Upper lobe of left lung (tissue), 6 donors: ENCODE data around the gene BCAS1. TPM values are rescaled to one million over a fixed set of nuclear protein-coding genes. Genes with fewer than 3 reads are reported as not detected.
"Not testable (repeated sequence)": the region's sequence is repeated elsewhere in the genome, so short reads cannot be mapped to it uniquely, and the experiment has no call there.

Experiments used
- ATAC-seq, 2 donors: fragments of 200-7000 bp; cut with Tn5 transposase; one replicate each; pipeline ENCODE4 v1.9.1; 2022; ENCODE audit warnings: mild to moderate bottlenecking in 2 of 2, moderate library complexity in 2 of 2; ENCODE audit not compliant: low FRiP score in 2 of 2
- DNase-seq, 2 donors: peaks; one replicate each; pipeline ENCODE4 v3.0.0-alpha.2; 2019 to 2020
- H3K27ac ChIP-seq, 4 donors: fragments of 200-600 bp; sonication (generic); one replicate each; pipeline ENCODE4 v1.5.1; 2016 to 2019
- H3K27me3 ChIP-seq, 4 donors: fragments of 200-600 bp; sonication (generic); one replicate each; pipeline ENCODE4 v1.5.1; 2017 to 2019
- H3K36me3 ChIP-seq, 4 donors: fragments of 200-600 bp; sonication (generic); one replicate each; pipeline ENCODE4 v1.5.1; 2016 to 2019
- H3K4me1 ChIP-seq, 4 donors: fragments of 200-600 bp; sonication (generic); one replicate each; pipeline ENCODE4 v1.5.1; 2018 to 2019
- H3K4me3 ChIP-seq, 4 donors: fragments of 200-600 bp; sonication (generic); one replicate each; pipeline ENCODE4 v1.5.1; 2017 to 2019; ENCODE audit warnings: mild to moderate bottlenecking in 2 of 4, moderate library complexity in 1 of 4
- H3K9me3 ChIP-seq, 4 donors: fragments of 200-600 bp; sonication (generic); one replicate each; pipeline ENCODE4 v1.5.1; 2018 to 2019
- EP300 ChIP-seq, 4 donors: sonication (generic); formaldehyde crosslinking; IDR thresholded peaks; one replicate each; pipeline ENCODE4 v1.5.1; 2017; ENCODE audit warnings: antibody characterized with exemption in 4 of 4, control low read depth in 2 of 4
- POLR2A ChIP-seq, 4 donors: fragments of 450-650 bp; IDR thresholded peaks; one replicate each; pipeline ENCODE4 v1.5.1; 2016 to 2017; ENCODE audit warnings: antibody characterized with exemption in 4 of 4, mild to moderate bottlenecking in 2 of 4
- POLR2AphosphoS5 ChIP-seq, 2 donors: sonication (generic); formaldehyde crosslinking; IDR thresholded peaks; one replicate each; pipeline ENCODE4 v1.5.1; 2017; ENCODE audit warnings: antibody characterized with exemption in 2 of 2
- WGBS, 2 donors: methylation state at CpG; one replicate each; pipeline ENCODE4 v1.1.5; 2017 to 2018; 5-methylcytosine and 5-hydroxymethylcytosine counted together
- total RNA-seq, 6 donors: library from RNA; depleted of rRNA in 4 of 6; stranded (reverse); fragments of >200 nt in 4 of 6; gene quantifications; one replicate each; pipeline versions ENCODE4 v1.1.0 to v1.2.1, GENCODE V29; 2016 to 2021
- TF ChIP-seq, protein P1 (sequence below), 6 experiments: fragments of 450-650 bp in 4 of 6; fragments of 200-600 bp in 2 of 6; sonication (generic) in 2 of 6; IDR thresholded peaks; one replicate each; pipeline ENCODE4 v1.5.1; 2016 to 2019; ENCODE audit warnings: antibody characterized with exemption in 6 of 6
- donor health status: DM: no; HTN: no; CAD: no; lungs with moderate emphysema.
- donor health status: DM: no; HTN: yes; CAD: no; lungs with severe emphysema.

BCAS1 gene
- total RNA-seq, 6 donors from 2014 or later = 0.74 to 11.2 (median 1.3) TPM

DNA sequence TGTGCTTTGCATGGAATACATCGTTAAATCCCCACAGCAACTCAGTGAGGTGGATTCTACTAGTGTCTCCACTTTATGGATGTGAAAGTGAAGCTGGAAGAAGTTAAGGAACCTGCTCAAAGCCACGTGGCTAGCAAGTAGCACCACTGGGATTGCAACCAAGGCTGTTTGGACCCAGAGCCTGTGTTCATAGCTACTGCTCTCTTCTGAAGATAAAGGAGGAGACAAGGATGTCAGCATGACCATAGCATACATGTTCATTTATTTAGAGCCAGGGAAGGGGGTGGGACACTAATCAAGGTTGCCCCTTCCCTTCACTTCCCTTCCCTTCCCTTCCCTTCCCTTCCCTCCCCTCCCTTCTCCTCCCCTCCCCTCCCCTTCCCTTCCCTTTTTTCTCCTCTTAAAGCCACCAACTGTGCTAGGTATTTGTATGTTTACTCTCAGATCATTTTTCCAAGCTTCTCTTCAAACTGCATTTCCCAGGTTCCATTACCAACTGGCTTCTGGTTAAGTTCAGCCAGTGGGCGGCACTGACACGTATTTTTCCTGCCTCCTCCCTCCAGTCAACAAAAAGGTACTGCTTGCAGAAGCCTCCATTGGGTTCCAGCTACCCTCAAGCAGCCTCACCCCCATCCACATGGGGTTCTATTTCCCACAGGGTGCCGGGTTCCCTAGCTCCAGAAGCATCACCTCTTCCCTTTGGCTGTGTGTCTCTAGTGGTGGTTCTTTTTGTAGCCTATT, 134.9 kb downstream of the BCAS1 start:
- TF ChIP-seq, protein P1, sequence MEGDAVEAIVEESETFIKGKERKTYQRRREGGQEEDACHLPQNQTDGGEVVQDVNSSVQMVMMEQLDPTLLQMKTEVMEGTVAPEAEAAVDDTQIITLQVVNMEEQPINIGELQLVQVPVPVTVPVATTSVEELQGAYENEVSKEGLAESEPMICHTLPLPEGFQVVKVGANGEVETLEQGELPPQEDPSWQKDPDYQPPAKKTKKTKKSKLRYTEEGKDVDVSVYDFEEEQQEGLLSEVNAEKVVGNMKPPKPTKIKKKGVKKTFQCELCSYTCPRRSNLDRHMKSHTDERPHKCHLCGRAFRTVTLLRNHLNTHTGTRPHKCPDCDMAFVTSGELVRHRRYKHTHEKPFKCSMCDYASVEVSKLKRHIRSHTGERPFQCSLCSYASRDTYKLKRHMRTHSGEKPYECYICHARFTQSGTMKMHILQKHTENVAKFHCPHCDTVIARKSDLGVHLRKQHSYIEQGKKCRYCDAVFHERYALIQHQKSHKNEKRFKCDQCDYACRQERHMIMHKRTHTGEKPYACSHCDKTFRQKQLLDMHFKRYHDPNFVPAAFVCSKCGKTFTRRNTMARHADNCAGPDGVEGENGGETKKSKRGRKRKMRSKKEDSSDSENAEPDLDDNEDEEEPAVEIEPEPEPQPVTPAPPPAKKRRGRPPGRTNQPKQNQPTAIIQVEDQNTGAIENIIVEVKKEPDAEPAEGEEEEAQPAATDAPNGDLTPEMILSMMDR (IDR thresholded peaks at IDR 0.05) = no peak
- no peaks in the 10 kb centered on the region for H3K27me3 ChIP-seq
- no peaks in the 10 kb centered on the region for H3K9me3 ChIP-seq
- no peaks in the 10 kb centered on the region for H3K36me3 ChIP-seq
- DNase-seq = no peak
- peaks cover 23 to 38% (median 31%) of the 10 kb centered on the region in 4 donors for H3K4me1 ChIP-seq
- WGBS, 2 donors = 60 to 72% methylated on average over 5 of the region's 5 CpGs
- H3K27ac ChIP-seq = peak overlapping the region; percentile 26 to 80 (median 53)
- H3K4me3 ChIP-seq = no peak overlapping the region
- ATAC-seq = peak in 1 of 2 donors; percentile 23

GRCh38 chr20:53934421-53935343, 135.7 kb downstream of the BCAS1 start:
- TF ChIP-seq POLR2AphosphoS5 (IDR thresholded peaks at IDR 0.05) (no peak), EP300 (IDR thresholded peaks at IDR 0.05) (no peak), POLR2A (IDR thresholded peaks at IDR 0.05) (no peak)
- TF ChIP-seq, protein P1 (IDR thresholded peaks at IDR 0.05) = no peak
- DNase-seq (peak in 1 of 2 donors; percentile 40), ATAC-seq (peak in 1 of 2 donors; percentile 72)
- Histone ChIP-seq H3K9me3 (no peaks in the 10 kb centered on the region), H3K36me3 (no peaks in the 10 kb centered on the region), H3K4me1 (peaks cover 20 to 32% (median 27%) of the 10 kb centered on the region in 4 donors), H3K4me3 (no peak overlapping the region), H3K27ac (peak overlapping the region; percentile 26 to 80 (median 53)), H3K27me3 (no peaks in the 10 kb centered on the region)
- 35 to 46% methylated on average over 6 of the region's 6 CpGs for WGBS, 2 donors

- TF ChIP-seq POLR2A (IDR thresholded peaks at IDR 0.05) (no peak), EP300 (IDR thresholded peaks at IDR 0.05) (no peak), POLR2AphosphoS5 (IDR thresholded peaks at IDR 0.05) (no peak)
- TF ChIP-seq, protein P1 (IDR thresholded peaks at IDR 0.05) = no peak
- DNase-seq (no peak), ATAC-seq (no peak)
- peak overlapping the region in 1 of 4 donors; percentile 21 for H3K27ac ChIP-seq
- H3K36me3 ChIP-seq = no peaks in the 10 kb centered on the region
- 86 to 91% methylated on average over 2 of the region's 2 CpGs for WGBS, 2 donors
- H3K4me3 ChIP-seq = no peak overlapping the region
- H3K27me3 ChIP-seq = no peaks in the 10 kb centered on the region
- no peaks in the 10 kb centered on the region for H3K9me3 ChIP-seq
- H3K4me1 ChIP-seq = peaks cover 9 to 20% (median 17%) of the 10 kb centered on the region in 4 donors
Measured at GRCh38 chr20:53933232-53933846, 137.1 kb downstream of the BCAS1 start.

- not testable (repeated sequence) for ATAC-seq, H3K27me3 ChIP-seq
- 92 to 97% methylated on average over 5 of the region's 5 CpGs for WGBS, 2 donors
Measured at GRCh38 chr20:53932655-53933192, 137.7 kb downstream of the BCAS1 start.

DNA sequence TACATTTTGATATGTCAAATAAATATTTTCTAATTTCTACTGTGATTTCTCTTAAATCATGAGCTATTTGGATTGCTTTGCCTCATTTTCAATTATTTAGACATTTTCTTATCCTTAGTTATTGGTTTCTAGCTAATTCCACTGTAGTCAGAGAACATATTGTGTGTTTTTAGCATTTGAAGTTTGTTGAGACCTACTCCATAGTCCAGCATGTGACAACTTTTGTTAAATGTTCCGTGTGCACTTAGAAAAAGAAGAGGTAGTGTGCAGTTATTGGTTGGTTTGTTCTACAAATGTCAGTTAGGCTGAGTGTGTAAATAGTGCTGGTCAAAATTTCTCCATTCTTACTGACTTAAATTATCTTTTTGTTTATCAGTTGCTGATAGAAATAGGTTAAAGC, 138.8 kb downstream of the BCAS1 start:
- Histone ChIP-seq H3K27me3 (no peaks in the 10 kb centered on the region), H3K4me3 (no peak overlapping the region), H3K27ac (no peak overlapping the region), H3K36me3 (no peaks in the 10 kb centered on the region), H3K9me3 (no peaks in the 10 kb centered on the region), H3K4me1 (peaks cover 13 to 22% (median 18%) of the 10 kb centered on the region in 4 donors)
- DNase-seq (no peak), ATAC-seq (no peak)
- 73 to 78% methylated on average over 1 of the region's 1 CpG for WGBS, 2 donors
- TF ChIP-seq EP300 (IDR thresholded peaks at IDR 0.05) = no peak
- TF ChIP-seq POLR2AphosphoS5 (IDR thresholded peaks at IDR 0.05) = no peak
- no peak for TF ChIP-seq POLR2A (IDR thresholded peaks at IDR 0.05)
- TF ChIP-seq, protein P1 (IDR thresholded peaks at IDR 0.05) = no peak

More at GRCh38 chr20:53932655-53933192, 137.7 kb downstream of the BCAS1 start:
- H3K9me3 ChIP-seq, DNase-seq, H3K4me3 ChIP-seq, H3K27ac ChIP-seq, H3K36me3 ChIP-seq: not testable (repeated sequence)
- H3K4me1 ChIP-seq = peaks cover 9 to 20% (median 17%) of the 10 kb centered on the region in 4 donors
